Cardiac fibroblast (primary cell): ENCODE measurements around the gene TBL1XR1.
"Not testable (repeated sequence)": the region's sequence is repeated elsewhere in the genome, so short reads cannot be mapped to it uniquely, and the experiment has no call there.

Experiments
- DNase-seq, 2 donors: peaks; one replicate each; pipeline versions ENCODE4 v3.0.0 to v3.0.0-alpha.2; 2010; ENCODE audit warnings: low read depth in 2 of 2
- H3K4me3 ChIP-seq, 2 donors: replicated peaks in 1 of 2; 1 replicate in 1 of 2; 2 replicates in 1 of 2; pipeline ENCODE4 v1.5.1; 2011; ENCODE audit warnings: low read depth in 2 of 2, low read length in 2 of 2, mild to moderate bottlenecking in 2 of 2, moderate library complexity in 1 of 2
- CTCF ChIP-seq: IDR thresholded peaks from one replicate; pipeline ENCODE4 v1.5.1; 2011; ENCODE audit warnings: low read depth, mild to moderate bottlenecking, low read length, inconsistent platforms

TBL1XR1 gene

GRCh38 chr3:177210744-177211502 is 13.6 kb upstream of the TBL1XR1 start:
- TF ChIP-seq CTCF, result no peak
- no peak for DNase-seq
- no peak overlapping the region for H3K4me3 ChIP-seq

- H3K4me3 ChIP-seq, result no peak overlapping the region
- TF ChIP-seq CTCF, result no peak
- no peak for DNase-seq
Observed at GRCh38 chr3:177209509-177209908, 12.2 kb upstream of the TBL1XR1 start.

GRCh38 chr3:177208781-177209180 is 11.5 kb upstream of the TBL1XR1 start:
- H3K4me3 ChIP-seq, result no peak overlapping the region
- no peak for DNase-seq
- no peak for TF ChIP-seq CTCF

- H3K4me3 ChIP-seq, result no peak overlapping the region
- no peak for TF ChIP-seq CTCF
- no peak for DNase-seq
Observed at GRCh38 chr3:177208223-177208622, 10.9 kb upstream of the TBL1XR1 start.

GRCh38 chr3:177206936-177207335 is 9.7 kb upstream of the TBL1XR1 start:
- DNase-seq, result no peak
- TF ChIP-seq CTCF, result no peak
- no peak overlapping the region for H3K4me3 ChIP-seq

- no peak overlapping the region for H3K4me3 ChIP-seq
- TF ChIP-seq CTCF, result no peak
- DNase-seq, result no peak
Observed at GRCh38 chr3:177203689-177204395, 6.6 kb upstream of the TBL1XR1 start.

- DNase-seq, H3K4me3 ChIP-seq: not testable (repeated sequence)
Observed at GRCh38 chr3:177203016-177203415, 5.7 kb upstream of the TBL1XR1 start.
